ENCODE data around the gene SSC4D.

- TF ChIP-seq EZH2 (IDR thresholded peaks at IDR 0.05; ENCODE audit: borderline replicate concordance, low read depth, low read length, severe bottlenecking) (no peak), CTCF (IDR thresholded peaks at IDR 0.05; ENCODE audit: borderline replicate concordance, extremely low read depth, low read length, poor library complexity, severe bottlenecking) (no peak)
Observed at GRCh38 chr7:76409537-76409936, at the start of gene SSC4D.

All from DND-41 (cell line).